Measurements from ENCODE around the gene EPM2A.

Gene EPM2A

DNA sequence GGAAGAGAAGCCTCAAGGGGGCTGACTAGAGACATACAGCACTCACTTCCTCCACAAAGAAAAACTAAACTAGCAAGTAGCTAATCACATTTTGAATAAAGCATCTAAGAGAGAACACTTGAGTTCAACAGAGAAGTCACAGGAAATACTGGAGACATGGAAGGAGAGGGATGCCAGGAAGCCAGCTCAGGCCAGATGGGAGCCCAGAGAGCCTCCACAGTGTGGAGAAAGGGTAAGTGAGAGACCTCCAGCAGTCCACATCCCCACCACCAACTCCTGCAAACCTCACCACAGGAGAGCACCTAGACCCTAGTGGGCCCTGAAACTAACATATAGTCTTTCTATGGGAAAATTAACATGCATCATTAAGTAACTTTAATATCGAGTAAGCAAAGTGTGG lies 79.2 kb downstream of the EPM2A start:
- H3K4me3 ChIP-seq (ENCODE audit: low read depth, low read length): no peak overlapping the region
- TF ChIP-seq, protein P1, sequence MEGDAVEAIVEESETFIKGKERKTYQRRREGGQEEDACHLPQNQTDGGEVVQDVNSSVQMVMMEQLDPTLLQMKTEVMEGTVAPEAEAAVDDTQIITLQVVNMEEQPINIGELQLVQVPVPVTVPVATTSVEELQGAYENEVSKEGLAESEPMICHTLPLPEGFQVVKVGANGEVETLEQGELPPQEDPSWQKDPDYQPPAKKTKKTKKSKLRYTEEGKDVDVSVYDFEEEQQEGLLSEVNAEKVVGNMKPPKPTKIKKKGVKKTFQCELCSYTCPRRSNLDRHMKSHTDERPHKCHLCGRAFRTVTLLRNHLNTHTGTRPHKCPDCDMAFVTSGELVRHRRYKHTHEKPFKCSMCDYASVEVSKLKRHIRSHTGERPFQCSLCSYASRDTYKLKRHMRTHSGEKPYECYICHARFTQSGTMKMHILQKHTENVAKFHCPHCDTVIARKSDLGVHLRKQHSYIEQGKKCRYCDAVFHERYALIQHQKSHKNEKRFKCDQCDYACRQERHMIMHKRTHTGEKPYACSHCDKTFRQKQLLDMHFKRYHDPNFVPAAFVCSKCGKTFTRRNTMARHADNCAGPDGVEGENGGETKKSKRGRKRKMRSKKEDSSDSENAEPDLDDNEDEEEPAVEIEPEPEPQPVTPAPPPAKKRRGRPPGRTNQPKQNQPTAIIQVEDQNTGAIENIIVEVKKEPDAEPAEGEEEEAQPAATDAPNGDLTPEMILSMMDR (IDR thresholded peaks at IDR 0.05; ENCODE audit: borderline replicate concordance, insufficient read depth, low read depth, low read length): no peak

DNA sequence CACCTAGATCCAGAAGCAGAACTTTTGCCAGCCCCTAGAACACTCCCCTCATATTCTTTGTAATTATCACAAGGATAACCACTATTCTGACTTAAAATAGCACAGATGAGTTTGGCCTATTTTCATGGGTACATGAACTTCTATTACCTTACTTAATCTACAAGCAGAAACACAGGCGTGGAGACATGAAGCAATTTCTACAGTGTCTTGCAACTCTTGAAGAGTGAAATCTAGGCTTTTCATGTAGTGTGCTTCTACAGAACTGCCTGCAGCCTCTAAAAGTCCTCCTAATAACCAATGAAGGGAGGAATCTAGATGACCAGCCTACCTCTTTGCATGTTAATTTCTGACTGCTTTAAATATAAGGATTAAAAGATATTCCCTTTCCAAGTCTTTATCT lies 82.7 kb downstream of the EPM2A start:
- TF ChIP-seq, protein P1 (IDR thresholded peaks at IDR 0.05; ENCODE audit: borderline replicate concordance, insufficient read depth, low read depth, low read length): no peak

DNA sequence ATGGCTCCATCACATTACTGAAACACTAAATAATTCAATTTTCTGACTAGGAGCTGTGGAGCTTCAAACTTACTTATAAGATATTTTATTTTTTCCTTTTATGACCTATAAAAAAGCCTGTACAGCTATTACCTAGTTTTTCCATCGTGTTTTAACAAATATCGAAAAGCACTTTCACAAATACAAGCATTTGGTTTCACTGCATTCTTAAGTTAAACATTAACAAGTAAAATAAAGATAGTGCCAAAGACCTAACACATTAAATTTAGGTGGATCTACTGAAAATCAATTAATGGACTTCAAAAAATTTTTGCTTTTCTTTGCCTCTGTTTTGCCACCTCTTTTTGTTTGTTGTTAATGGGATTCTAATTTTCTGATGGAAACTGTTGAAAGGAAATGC lies 83.3 kb downstream of the EPM2A start:
- TF ChIP-seq, protein P1 (IDR thresholded peaks at IDR 0.05; ENCODE audit: borderline replicate concordance, insufficient read depth, low read depth, low read length): no peak
- no peak overlapping the region for H3K4me3 ChIP-seq (ENCODE audit: low read depth, low read length)

More for the DNA sequence above, 82.7 kb downstream of the EPM2A start:
- no peak overlapping the region for H3K4me3 ChIP-seq (ENCODE audit: low read depth, low read length)

DNA sequence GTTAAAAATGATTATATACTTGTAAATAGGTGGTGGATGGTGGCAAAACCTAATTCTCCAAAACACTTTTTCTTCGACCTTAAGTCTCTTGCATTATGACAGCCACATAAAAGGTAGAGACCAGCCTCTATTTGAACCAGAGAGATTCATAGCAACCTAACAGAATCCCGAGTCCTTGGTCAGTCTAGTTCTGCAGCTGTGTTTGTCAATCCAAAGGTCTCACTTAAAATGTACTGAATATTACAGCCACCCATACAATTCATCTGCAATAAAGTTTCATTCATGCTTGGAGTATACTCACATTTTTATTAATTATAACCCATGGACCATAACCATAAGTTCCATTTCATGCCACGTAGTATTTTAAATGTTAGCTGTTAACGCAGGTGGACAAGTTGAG lies 87.2 kb downstream of the EPM2A start:
- TF ChIP-seq, protein P1 (IDR thresholded peaks at IDR 0.05; ENCODE audit: borderline replicate concordance, insufficient read depth, low read depth, low read length): no peak
- no peak overlapping the region for H3K4me3 ChIP-seq (ENCODE audit: low read depth, low read length)

DNA sequence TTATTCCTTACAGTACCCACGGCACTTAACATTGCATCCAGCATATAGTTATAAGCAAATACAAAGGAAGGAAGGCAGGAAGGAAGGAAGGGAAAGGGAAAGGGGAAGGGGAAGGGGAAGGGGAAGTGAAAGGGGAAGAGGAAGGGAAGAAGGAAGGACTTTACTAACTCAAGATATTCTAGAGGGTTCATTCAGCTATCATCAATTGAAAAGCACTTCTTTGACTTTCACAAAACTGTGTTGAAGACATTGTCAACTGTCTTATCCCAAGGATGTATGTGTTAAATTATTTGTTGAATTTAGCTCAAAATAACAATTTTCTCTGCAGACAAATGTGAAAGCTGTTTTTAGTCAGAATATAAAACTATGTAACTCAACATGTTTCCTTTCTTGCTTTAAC lies 87.7 kb downstream of the EPM2A start:
- H3K4me3 ChIP-seq (ENCODE audit: low read depth, low read length): no peak overlapping the region
- TF ChIP-seq, protein P1 (IDR thresholded peaks at IDR 0.05; ENCODE audit: borderline replicate concordance, insufficient read depth, low read depth, low read length): no peak

DNA sequence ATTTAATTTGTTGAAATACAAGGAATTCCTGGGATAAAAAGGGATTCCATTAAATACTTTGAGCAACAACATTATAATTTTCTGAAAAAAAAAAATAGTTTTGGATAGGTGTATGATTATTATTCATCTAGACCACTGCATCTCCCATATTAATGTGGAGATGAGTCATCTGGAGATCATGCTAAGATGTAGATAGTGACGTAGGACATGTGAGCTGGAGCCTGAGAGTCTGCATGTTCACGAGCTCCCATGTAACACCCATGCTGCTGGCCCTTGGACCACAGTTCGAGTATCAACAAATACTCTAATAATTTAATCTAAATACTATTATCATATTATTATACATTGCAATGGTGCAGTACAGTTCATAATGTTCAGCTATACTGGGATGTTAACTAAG lies 91.6 kb downstream of the EPM2A start:
- TF ChIP-seq, protein P1 (IDR thresholded peaks at IDR 0.05; ENCODE audit: borderline replicate concordance, insufficient read depth, low read depth, low read length): no peak
- H3K4me3 ChIP-seq (ENCODE audit: low read depth, low read length): no peak overlapping the region

DNA sequence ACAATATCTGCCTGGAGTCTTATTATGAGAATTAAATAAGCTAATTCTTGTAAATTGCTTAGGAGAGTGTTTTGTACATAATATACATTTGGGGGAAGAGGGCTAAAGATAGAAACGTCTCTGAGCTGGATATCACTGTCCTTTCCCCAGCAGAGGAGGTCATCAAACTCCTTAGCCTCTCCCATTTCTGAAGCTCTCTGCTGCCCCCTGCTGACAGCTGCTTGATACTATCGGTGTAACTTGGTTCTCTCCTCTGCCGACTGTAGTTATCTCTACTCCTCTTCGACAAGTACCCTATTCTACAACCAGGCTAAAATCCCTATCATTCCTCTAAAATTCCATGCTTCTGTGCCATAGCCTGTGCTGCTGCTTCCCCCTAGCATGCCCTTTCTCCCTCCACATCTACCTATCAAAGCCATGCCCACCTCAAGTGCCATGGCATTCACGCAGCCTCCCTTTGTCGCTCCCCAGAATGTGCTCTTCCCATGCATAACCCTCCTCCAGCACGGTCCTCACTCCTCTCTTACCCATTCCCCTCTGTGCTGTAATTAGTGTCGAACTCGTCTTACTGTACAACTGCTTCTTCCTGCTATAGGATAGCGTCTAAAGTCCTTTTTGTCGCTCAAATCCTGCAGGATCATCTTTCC lies 101.2 kb downstream of the EPM2A start:
- TF ChIP-seq, protein P1 (IDR thresholded peaks at IDR 0.05; ENCODE audit: borderline replicate concordance, insufficient read depth, low read depth, low read length): peak; percentile 80
- H3K4me3 ChIP-seq (ENCODE audit: low read depth, low read length): no peak overlapping the region
